K562 (cell line): ENCODE data around the gene IFT172. TPM values are rescaled to one million over a fixed set of nuclear protein-coding genes. Genes with fewer than 3 reads are reported as not detected.

ENCODE experiments used
- BRF2 ChIP-seq: IDR thresholded peaks from 3 replicates; pipeline ENCODE4 v1.6.1; 2011; ENCODE audit warnings: borderline replicate concordance, mild to moderate bottlenecking; ENCODE audit not compliant: insufficient read length, insufficient read depth
- CHD1 ChIP-seq: fragments of 200-600 bp; sonication (generic); IDR thresholded peaks from one replicate; pipeline ENCODE4 v1.6.1; 2012; ENCODE audit warnings: mild to moderate bottlenecking, moderate library complexity, low read length, inconsistent platforms
- CLOCK ChIP-seq: fragments of 250-450 bp; sonication (Bioruptor Pico); IDR thresholded peaks from 2 replicates; pipeline ENCODE4 v1.4.0; 2020; ENCODE audit warnings: mild to moderate bottlenecking, moderate library complexity, borderline replicate concordance
- CREB3 ChIP-seq: fragments of 450-650 bp; conservative IDR thresholded peaks from 2 replicates; pipeline ENCODE4 v1.6.1; 2016; ENCODE audit warnings: missing genetic modification characterization, low read depth, mild to moderate bottlenecking, missing compliant biosample characterization, moderate library complexity
- FOXK2 ChIP-seq, 2 experiments: fragments of 450-650 bp; IDR thresholded peaks in 1 of 2; conservative IDR thresholded peaks in 1 of 2; 2 replicates each; pipeline ENCODE4 v1.6.1; 2016; ENCODE audit warnings: low read depth in 2 of 2, mild to moderate bottlenecking in 1 of 2
- IRF9 ChIP-seq: fragments of 450-650 bp; IDR thresholded peaks from 2 replicates; pipeline ENCODE4 v1.6.1; 2016; ENCODE audit warnings: missing biosample characterization, missing genetic modification characterization
- RBFOX2 ChIP-seq: fragments of 200-400 bp; formaldehyde crosslinking; IDR thresholded peaks from 2 replicates; pipeline ENCODE4 v1.6.1; 2017; ENCODE audit warnings: low read depth, mild to moderate bottlenecking, low read length, moderate library complexity
- SOX6 ChIP-seq: fragments of 450-650 bp; IDR thresholded peaks from 2 replicates; pipeline ENCODE4 v1.6.1; 2014; ENCODE audit warnings: mild to moderate bottlenecking
- TSC22D4 ChIP-seq: fragments of 450-650 bp; IDR thresholded peaks from 2 replicates; pipeline ENCODE4 v1.6.1; 2016; ENCODE audit warnings: missing genetic modification characterization, missing biosample characterization, control low read depth
- ZNF347 ChIP-seq: fragments of 450-650 bp; formaldehyde crosslinking; IDR thresholded peaks from 2 replicates; pipeline ENCODE4 v1.4.0; 2020; ENCODE audit warnings: low read depth, mild to moderate bottlenecking, moderate library complexity
- ZNF354B ChIP-seq: fragments of 250-450 bp; sonication (Bioruptor Pico); IDR thresholded peaks from 2 replicates; pipeline ENCODE4 v1.4.0; 2020
- ZNF407 ChIP-seq: fragments of 450-650 bp; IDR thresholded peaks from 2 replicates; pipeline ENCODE4 v1.6.1; 2016; ENCODE audit warnings: low read depth
- ZNF41 ChIP-seq: fragments of 250-450 bp; sonication (Bioruptor Pico); conservative IDR thresholded peaks from 2 replicates; pipeline ENCODE4 v1.4.0; 2020; ENCODE audit warnings: mild to moderate bottlenecking
- polyA plus RNA-seq, 8 experiments: library from polyadenylated mRNA; depleted of rRNA in 4 of 8; stranded (reverse) in 5 of 8; unstranded in 3 of 8; fragments of >200 nt; fragmentation: Nextera tagmentation in 2 of 8; fragmentation: Illumina TruSeq in 1 of 8; extraction: Ambion mirVana in 2 of 8; extraction: Trizol in 1 of 8; gene quantifications; 2 replicates each; pipeline versions ENCODE4 v1.2.1 to v1.2.3, GENCODE V29; 2011 to 2014; ENCODE audit warnings: inconsistent platforms in 1 of 8, missing spikeins in 1 of 8
- total RNA-seq, 7 experiments: library from RNA; depleted of rRNA in 6 of 7; stranded (reverse); fragments of >200 nt in 6 of 7; fragmentation: Illumina TruSeq in 2 of 7; extraction: Trizol in 2 of 7; gene quantifications; 2 replicates each; pipeline versions ENCODE4 v1.2.1 to v1.2.3, GENCODE V29; 2011 to 2021; ENCODE audit warnings: low replicate concordance in 1 of 7

The IFT172 gene
- total and polyA plus RNA-seq, 9 of the 15 experiments (the other 6 are each of a cell fraction or from before 2014, with no cell fraction given), result 5.6 to 19.1 (median 13.5) TPM

GRCh38 chr2:27408601-27409320 is 80.8 kb downstream of the IFT172 start (continued):
- TF ChIP-seq ZNF407 (no peak), BRF2 (no peak), CLOCK (CRISPR knock-in tag) (no peak), TSC22D4 (tag) (no peak), IRF9 (no peak), RBFOX2 (no peak), CREB3 (tag) (no peak), ZNF347 (CRISPR knock-in tag) (no peak), FOXK2 (conservative IDR thresholded peaks at IDR 0.05 in 1 of 2, IDR thresholded peaks at IDR 0.05 in 1 of 2; ENCODE audit: low read depth in 2 of 2) (no peak), SOX6 (no peak), ZNF41 (CRISPR knock-in tag) (no peak), ZNF354B (CRISPR knock-in tag) (no peak), CHD1 (no peak)
